K562 treated with DMSO at 1 percent for 48 hours (cell line): Measurements from ENCODE around the gene ZNF282. TPM values are rescaled to one million over a fixed set of nuclear protein-coding genes. Genes with fewer than 3 reads are reported as not detected.

Source experiments
- total RNA-seq: library from RNA; unstranded; fragments of 300-600 nt; gene quantifications from 2 replicates; pipeline ENCODE4 v1.2.3, GENCODE V29; 2022; ENCODE audit warnings: low replicate concordance; ENCODE audit errors: extremely low read depth

Gene ZNF282
- not detected in 2 replicates for total RNA-seq

DNA sequence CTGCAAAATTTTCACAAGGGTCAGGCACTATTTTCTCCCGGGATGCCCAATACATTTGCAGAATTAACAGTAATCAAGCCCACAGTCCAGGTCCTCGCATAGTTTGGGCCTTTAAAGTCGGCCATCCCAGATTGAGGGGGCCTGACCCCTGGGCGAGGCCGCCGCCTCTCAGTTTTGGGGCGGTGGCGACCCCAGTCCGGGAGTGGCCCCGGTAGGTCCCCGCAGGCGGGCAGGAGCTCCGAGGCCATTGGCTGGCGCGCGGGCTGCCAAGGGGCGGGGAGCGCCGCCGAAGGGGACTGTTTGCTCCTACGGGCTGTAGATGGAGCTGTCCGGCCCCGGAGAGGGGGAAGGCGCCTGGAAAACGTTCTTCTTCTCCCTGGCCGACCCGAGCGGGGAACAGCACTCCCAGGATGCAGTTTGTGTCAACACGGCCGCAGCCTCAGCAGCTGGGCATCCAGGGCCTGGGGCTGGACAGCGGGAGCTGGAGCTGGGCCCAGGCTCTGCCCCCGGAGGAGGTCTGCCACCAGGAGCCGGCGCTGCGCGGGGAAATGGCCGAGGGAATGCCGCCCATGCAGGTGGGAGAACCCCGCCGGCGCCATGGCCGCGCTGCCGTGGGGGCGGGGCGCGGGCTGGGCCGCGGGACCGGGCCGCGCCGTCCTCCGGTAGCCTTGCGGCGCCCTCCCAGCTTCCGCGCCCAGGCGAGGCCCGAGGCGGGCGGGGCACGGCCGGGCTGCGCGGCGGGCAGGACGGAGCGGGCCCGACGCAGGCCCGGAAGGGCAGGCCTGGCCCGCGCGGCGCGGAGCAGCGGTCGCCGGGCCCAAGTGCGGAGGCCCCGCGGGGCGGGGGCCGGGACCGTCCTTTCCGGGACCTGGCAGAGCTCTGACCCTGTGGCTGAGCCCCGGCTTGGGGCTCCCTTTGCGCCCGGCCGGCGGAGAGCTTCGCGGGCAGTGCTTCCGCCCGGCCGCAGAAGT, at the start of gene ZNF282:
Gene ZNF282, plus strand, starts transcription at position 367 of the 971 bp plus-strand sequence. Its CDS starts 44 bp downstream, at position 411.

DNA sequence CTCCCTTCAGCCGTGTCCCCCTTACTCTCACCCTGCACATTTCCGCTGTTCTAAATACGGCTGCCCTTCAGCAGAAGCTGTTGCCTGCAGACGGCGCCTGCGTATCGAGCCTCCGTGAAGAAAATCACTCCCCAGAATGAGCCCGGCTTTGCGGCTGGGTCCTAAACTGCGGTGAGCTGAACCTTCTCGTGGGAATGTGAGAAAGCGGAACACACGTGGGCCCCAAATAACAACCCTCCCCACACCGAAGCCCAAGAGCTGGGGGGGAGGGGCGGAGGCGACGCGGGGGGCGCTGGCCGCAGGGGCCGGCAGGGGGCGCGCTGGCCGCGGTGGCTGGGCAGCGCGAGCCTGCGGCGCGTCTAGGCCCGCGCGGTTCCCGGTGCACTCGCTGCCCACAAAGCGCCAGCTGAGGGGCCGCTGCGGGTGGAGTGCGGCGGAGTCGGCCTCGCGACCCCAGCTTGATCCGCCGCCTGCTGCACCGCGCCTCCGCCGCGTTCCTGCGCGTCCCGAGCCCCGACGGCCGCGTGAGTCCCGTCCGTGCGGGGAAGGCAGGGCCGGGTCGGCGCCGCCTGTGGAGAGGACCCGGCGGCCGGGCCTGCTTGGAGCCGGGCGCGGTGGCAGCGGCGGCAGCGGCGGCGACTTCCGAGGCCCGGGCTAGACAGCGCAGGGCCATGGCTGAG, 48.1 kb upstream of the ZNF282 start, which contains the start of gene ZNF398:
Gene ZNF398, plus strand, starts transcription at position 382 of the 680 bp plus-strand sequence. Its CDS starts 290 bp downstream, at position 672.

DNA sequence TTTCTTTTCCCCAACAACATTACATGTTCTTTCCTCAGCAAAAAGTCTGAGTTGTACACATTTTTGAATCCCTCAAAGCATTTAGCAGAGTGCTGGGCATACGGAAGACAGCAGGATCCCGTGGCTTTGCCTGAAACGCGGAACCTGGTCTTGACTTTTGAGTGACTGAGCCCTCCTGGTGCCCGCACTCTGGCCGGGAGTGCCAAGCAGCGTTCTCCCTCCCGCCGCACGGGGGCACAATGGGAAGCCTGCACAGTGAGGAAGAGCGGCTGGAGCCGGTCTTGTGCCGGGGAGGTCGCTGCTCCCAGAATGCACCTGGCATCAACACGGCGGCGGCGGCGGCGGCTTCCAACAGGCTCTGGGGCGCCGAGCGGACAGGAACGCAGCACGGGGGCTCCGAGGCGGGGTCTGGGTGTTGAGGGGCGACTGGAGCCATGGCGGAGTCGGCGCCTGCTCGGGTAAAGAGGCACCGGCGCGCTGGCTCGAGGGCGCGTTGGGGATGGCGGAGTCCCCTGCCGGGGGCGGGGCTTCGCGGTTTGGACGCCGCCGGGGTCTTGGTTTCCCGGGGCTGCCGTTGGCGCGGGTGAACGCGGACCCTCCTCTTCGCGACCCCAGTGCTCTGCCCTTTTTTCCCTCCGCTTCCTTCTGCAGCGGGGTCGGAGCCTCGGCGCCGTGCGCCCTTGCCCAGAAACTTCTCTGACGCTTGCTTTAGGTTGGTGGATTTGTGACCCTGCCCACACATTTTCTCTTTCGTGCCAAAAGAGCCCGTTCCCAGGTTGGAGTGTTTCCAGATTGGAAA, 44.2 kb downstream of the ZNF282 start, which contains the start of gene ZNF212:
Gene ZNF212, plus strand, starts transcription at position 307 of the 799 bp plus-strand sequence. Its CDS starts 128 bp downstream, at position 435.

DNA sequence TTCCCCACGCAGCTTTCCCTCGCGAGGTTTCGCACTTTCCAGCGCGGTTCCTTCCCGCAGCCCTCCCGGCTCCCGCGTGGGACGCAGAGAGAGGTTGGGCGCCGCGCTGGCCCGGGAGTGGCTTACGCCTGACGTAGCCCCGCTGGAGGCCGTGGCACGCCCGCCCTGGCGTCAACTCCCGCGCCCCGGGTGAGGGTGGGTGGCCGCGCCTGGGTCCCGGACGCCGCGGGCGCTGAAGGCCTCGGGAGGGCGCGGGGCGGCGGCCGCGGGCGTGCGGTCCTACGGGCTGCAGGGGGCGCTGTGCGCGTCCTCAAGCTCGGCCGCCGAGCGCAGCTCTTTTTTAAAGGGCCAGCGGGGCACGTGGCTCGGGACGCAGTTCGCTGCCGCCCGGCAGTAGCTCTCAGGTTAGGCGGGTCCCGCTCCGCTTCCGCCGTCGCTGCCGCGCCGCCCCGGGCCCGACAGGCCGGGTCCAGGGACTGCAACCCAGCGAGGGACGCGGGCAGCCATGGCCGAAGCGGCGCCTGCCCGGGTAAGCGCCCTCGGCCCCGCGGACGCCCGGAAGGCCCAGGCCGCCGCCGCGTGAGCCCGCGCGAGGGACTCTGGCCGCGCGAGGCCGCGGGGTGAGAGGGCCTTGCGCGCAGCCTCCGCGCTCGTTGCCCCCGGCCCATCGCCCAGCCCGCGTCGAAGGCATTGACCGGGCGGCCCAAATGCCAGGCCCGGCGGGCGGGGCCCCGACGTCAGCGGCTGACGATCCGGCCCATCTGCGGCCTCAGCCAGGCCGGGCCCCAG, 66.7 kb downstream of the ZNF282 start, which contains the start of gene ZNF783:
Gene ZNF783, plus strand, starts transcription at position 368 of the 789 bp plus-strand sequence. Its CDS starts 138 bp downstream, at position 506.

Other genes with a start within 250 kb of the ZNF282 start
- not detected in 2 replicates for gene PDIA4, start 167.0 kb upstream of the ZNF282 start, total RNA-seq
- gene ZNF786, start 104.8 kb upstream of the ZNF282 start, total RNA-seq = not detected in 2 replicates
- gene ZNF425, start 69.2 kb upstream of the ZNF282 start, total RNA-seq = not detected in 2 replicates
- gene ZNF398, start 48.1 kb upstream of the ZNF282 start, total RNA-seq = not detected in 2 replicates
- not detected in 2 replicates for gene ZNF212, start 44.1 kb downstream of the ZNF282 start, total RNA-seq
- gene ZNF783, start 66.7 kb downstream of the ZNF282 start, total RNA-seq = not detected in 2 replicates